Peyer's patch (tissue), 4 donors: ENCODE measurements around the gene TMCO4. TPM values are rescaled to one million over a fixed set of nuclear protein-coding genes. Genes with fewer than 3 reads are reported as not detected.

Experiments
- DNase-seq, 3 donors: peaks; one replicate each; pipeline ENCODE4 v3.0.0-alpha.2; 2017 to 2019
- H3K27ac ChIP-seq, 4 donors: fragments of 200-600 bp; sonication (generic); one replicate each; pipeline ENCODE4 v1.5.1; 2016 to 2019
- H3K27me3 ChIP-seq, 2 donors: fragments of 200-600 bp; sonication (generic); one replicate each; pipeline ENCODE4 v1.5.1; 2019
- H3K36me3 ChIP-seq, 3 donors: fragments of 200-600 bp; sonication (generic); one replicate each; pipeline ENCODE4 v1.5.1; 2016 to 2019
- H3K4me1 ChIP-seq, 4 donors: fragments of 200-600 bp; sonication (generic); one replicate each; pipeline ENCODE4 v1.5.1; 2016 to 2019
- H3K4me3 ChIP-seq, 4 donors: fragments of 200-600 bp; sonication (generic); 1 replicate in 3 of 4; 2 replicates in 1 of 4; pipeline ENCODE4 v1.5.1; 2016 to 2019; ENCODE audit warnings: mild to moderate bottlenecking in 1 of 4
- H3K9me3 ChIP-seq, 4 donors: fragments of 200-600 bp; sonication (generic); one replicate each; pipeline ENCODE4 v1.5.1; 2016 to 2019; ENCODE audit warnings: mild to moderate bottlenecking in 1 of 4
- CTCF ChIP-seq, 6 experiments: fragments of 450-650 bp in 4 of 6; fragments of 200-600 bp in 2 of 6; sonication (generic) in 1 of 6; IDR thresholded peaks; one replicate each; pipeline ENCODE4 v1.5.1; 2017 to 2019; ENCODE audit warnings: antibody characterized with exemption in 6 of 6, mild to moderate bottlenecking in 3 of 6, moderate library complexity in 1 of 6
- POLR2A ChIP-seq, 2 donors: fragments of 450-650 bp; IDR thresholded peaks; one replicate each; pipeline ENCODE4 v1.5.1; 2017; ENCODE audit warnings: antibody characterized with exemption in 2 of 2, mild to moderate bottlenecking in 2 of 2, moderate library complexity in 2 of 2
- total RNA-seq, 4 donors: library from RNA; depleted of rRNA; stranded (reverse); fragments of >200 nt; gene quantifications; one replicate each; pipeline ENCODE4 v1.1.0, GENCODE V29; 2016

Gene TMCO4
- total RNA-seq, 4 donors from 2014 or later: 13.5 to 40.4 (median 26.1) TPM

DNA sequence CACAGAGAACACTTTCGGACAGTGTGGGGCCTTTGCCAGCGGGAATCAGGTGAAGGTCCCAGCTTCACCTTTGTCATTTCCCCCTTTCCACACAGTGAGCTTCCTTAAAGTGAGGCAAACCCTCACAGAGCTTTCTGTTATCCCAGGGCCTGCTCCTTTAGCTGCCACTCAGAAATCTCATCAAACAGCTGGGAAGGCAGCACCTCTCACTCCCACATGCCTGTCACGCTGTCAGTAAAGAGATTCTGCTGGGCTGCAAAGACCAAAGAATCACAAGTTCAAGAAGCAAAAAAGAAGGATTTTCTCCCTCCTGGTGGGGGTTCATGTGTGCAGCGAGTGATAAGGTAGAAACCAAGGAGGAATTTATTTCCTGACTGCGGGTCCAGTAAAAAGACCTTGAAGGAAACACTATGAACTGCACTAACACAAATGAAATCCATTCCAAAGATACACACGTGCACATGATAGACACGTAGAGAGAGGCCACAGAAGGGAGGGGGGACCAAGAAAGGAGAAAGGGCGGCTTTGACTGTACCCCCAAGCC, 91.1 kb downstream of the TMCO4 start:
- H3K9me3 ChIP-seq: no peaks in the 10 kb centered on the region
- TF ChIP-seq CTCF (IDR thresholded peaks at IDR 0.05) (no peak), POLR2A (IDR thresholded peaks at IDR 0.05) (no peak)
- no peak overlapping the region for H3K4me3 ChIP-seq
- H3K4me1 ChIP-seq: peaks cover 0 to 2% (median 0%) of the 10 kb centered on the region in 4 donors
- H3K27me3 ChIP-seq: no peaks in the 10 kb centered on the region
- peaks cover 0 to 5% (median 0%) of the 10 kb centered on the region in 3 donors for H3K36me3 ChIP-seq
- no peak for DNase-seq
- H3K27ac ChIP-seq: no peak overlapping the region

- no peaks in the 10 kb centered on the region for H3K27me3 ChIP-seq
- DNase-seq: no peak
- no peaks in the 10 kb centered on the region for H3K9me3 ChIP-seq
- no peaks in the 10 kb centered on the region for H3K36me3 ChIP-seq
- H3K4me3 ChIP-seq: no peak overlapping the region
- peaks cover 0 to 2% (median 0%) of the 10 kb centered on the region in 4 donors for H3K4me1 ChIP-seq
- no peak overlapping the region for H3K27ac ChIP-seq
- no peak for TF ChIP-seq CTCF (IDR thresholded peaks at IDR 0.05)
- no peak for TF ChIP-seq POLR2A (IDR thresholded peaks at IDR 0.05)
Observed at GRCh38 chr1:19706136-19706535, 93.6 kb downstream of the TMCO4 start.

DNA sequence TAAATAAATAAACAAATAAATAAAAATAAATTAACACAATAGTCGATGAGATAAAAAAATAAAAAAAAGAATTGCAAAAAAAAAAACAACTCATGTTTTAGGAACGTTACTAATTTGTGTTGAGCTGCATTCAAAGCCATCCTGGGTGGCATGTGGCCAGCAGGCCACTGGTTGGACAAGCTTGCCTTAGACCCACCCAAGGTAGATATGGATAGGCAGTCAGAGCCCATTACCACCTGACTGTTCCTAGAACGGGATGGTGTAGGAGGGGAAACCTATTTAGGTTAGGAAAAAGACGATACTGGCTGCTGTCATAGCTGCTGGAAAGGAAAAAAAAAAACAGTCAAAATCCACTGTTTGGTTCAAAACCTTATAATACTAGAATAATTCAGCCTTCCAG, 94.3 kb downstream of the TMCO4 start:
- TF ChIP-seq CTCF (IDR thresholded peaks at IDR 0.05): no peak
- TF ChIP-seq POLR2A (IDR thresholded peaks at IDR 0.05): no peak
- Histone ChIP-seq H3K9me3 (no peaks in the 10 kb centered on the region), H3K36me3 (peaks cover 0 to 4% (median 0%) of the 10 kb centered on the region in 3 donors), H3K4me3 (no peak overlapping the region), H3K27ac (no peak overlapping the region), H3K27me3 (no peaks in the 10 kb centered on the region), H3K4me1 (peaks cover 0 to 2% (median 0%) of the 10 kb centered on the region in 4 donors)
- DNase-seq: no peak

GRCh38 chr1:19704247-19705113, 95.2 kb downstream of the TMCO4 start:
- peak; percentile 58 to 84 (median 81) for DNase-seq
- Histone ChIP-seq H3K4me3 (no peak overlapping the region), H3K27ac (no peak overlapping the region), H3K4me1 (peaks cover 0 to 2% (median 0%) of the 10 kb centered on the region in 4 donors), H3K36me3 (peaks cover 0 to 13% (median 0%) of the 10 kb centered on the region in 3 donors), H3K9me3 (no peaks in the 10 kb centered on the region), H3K27me3 (no peaks in the 10 kb centered on the region)
- TF ChIP-seq CTCF (IDR thresholded peaks at IDR 0.05): peak; percentile 67 to 88 (median 84)
- TF ChIP-seq POLR2A (IDR thresholded peaks at IDR 0.05): no peak

GRCh38 chr1:19703280-19703679, 96.4 kb downstream of the TMCO4 start:
- Histone ChIP-seq H3K9me3 (no peaks in the 10 kb centered on the region), H3K27me3 (no peaks in the 10 kb centered on the region), H3K36me3 (peaks cover 0 to 17% (median 0%) of the 10 kb centered on the region in 3 donors), H3K27ac (no peak overlapping the region), H3K4me1 (peaks cover 0 to 2% (median 0%) of the 10 kb centered on the region in 4 donors), H3K4me3 (no peak overlapping the region)
- DNase-seq: no peak
- TF ChIP-seq POLR2A (IDR thresholded peaks at IDR 0.05) (no peak), CTCF (IDR thresholded peaks at IDR 0.05) (no peak)
